ACHN (cell line): ENCODE results near the gene DPP6.
A peak's percentile ranks its signal among the peaks of the same experiment; 100 is the strongest.

Source experiments
- DNase-seq: peaks from one replicate; pipeline ENCODE4 v3.0.0-alpha.2; 2015
- in situ Hi-C: cut with HindIII; loops from 2 replicates; pipeline ENCODE4 v1.10.0; 2017; ENCODE audit warnings: low sequenced_read_pairs, low pct_ligation_motif_present, low pct_unique_long_range_greater_than_20kb

DPP6 gene

GRCh38 chr7:154472343-154472742, 420.1 kb downstream of the DPP6 start:
- no peak for DNase-seq
- in situ Hi-C loops, result no loop called here

- in situ Hi-C loops, result no loop called here
- no peak for DNase-seq
Measured at GRCh38 chr7:154473360-154473759, 421.2 kb downstream of the DPP6 start.

- no peak for DNase-seq
- in situ Hi-C loops, result no loop called here
Measured at GRCh38 chr7:154474903-154475520, 422.8 kb downstream of the DPP6 start.

GRCh38 chr7:154475864-154476263, 423.7 kb downstream of the DPP6 start:
- DNase-seq, result no peak
- in situ Hi-C loops, result no loop called here

GRCh38 chr7:154480817-154481216, 428.6 kb downstream of the DPP6 start:
- no peak for DNase-seq
- in situ Hi-C loops, result no loop called here

GRCh38 chr7:154482863-154483262, 430.7 kb downstream of the DPP6 start:
- in situ Hi-C loops, result no loop called here
- DNase-seq, result no peak

- DNase-seq, result no peak
- in situ Hi-C loops, result no loop called here
Measured at GRCh38 chr7:154484406-154484805, 432.2 kb downstream of the DPP6 start.

- DNase-seq, result no peak
- in situ Hi-C loops, result no loop called here
Measured at GRCh38 chr7:154484943-154485342, 432.7 kb downstream of the DPP6 start.

GRCh38 chr7:154489897-154490296, 437.7 kb downstream of the DPP6 start:
- in situ Hi-C loops, result no loop called here

GRCh38 chr7:154493594-154493993, 441.4 kb downstream of the DPP6 start:
- no peak for DNase-seq
- in situ Hi-C loops, result no loop called here

More at GRCh38 chr7:154489897-154490296, 437.7 kb downstream of the DPP6 start:
- DNase-seq, result no peak

- in situ Hi-C loops, result no loop called here
- no peak for DNase-seq
Measured at GRCh38 chr7:154497751-154498150, 445.6 kb downstream of the DPP6 start.

- peak; percentile 66 for DNase-seq
- in situ Hi-C loops, result no loop called here
Measured at GRCh38 chr7:154503962-154504550, 451.9 kb downstream of the DPP6 start.

GRCh38 chr7:154504918-154505317, 452.7 kb downstream of the DPP6 start:
- in situ Hi-C loops, result no loop called here
- no peak for DNase-seq

- no peak for DNase-seq
- in situ Hi-C loops, result no loop called here
Measured at GRCh38 chr7:154505362-154505761, 453.2 kb downstream of the DPP6 start.

GRCh38 chr7:154509192-154509591, 457.0 kb downstream of the DPP6 start:
- no peak for DNase-seq
- in situ Hi-C loops, result no loop called here

GRCh38 chr7:154512121-154512833, 460.1 kb downstream of the DPP6 start:
- in situ Hi-C loops, result no loop called here
- no peak for DNase-seq

- DNase-seq, result no peak
- in situ Hi-C loops, result no loop called here
Measured at GRCh38 chr7:154517768-154518167, 465.6 kb downstream of the DPP6 start.

GRCh38 chr7:154519229-154519628, 467.0 kb downstream of the DPP6 start:
- DNase-seq, result no peak
- in situ Hi-C loops, result no loop called here

GRCh38 chr7:154530136-154530535, 477.9 kb downstream of the DPP6 start:
- no peak for DNase-seq
- in situ Hi-C loops, result no loop called here

GRCh38 chr7:154532771-154533170, 480.6 kb downstream of the DPP6 start:
- DNase-seq, result no peak
- in situ Hi-C loops, result no loop called here
